Left lung (tissue), 10 donors: Measurements from ENCODE around the gene ZNRF1. TPM values are rescaled to one million over a fixed set of nuclear protein-coding genes. Genes with fewer than 3 reads are reported as not detected.

ENCODE experiments used
- ATAC-seq: fragments of 200-7000 bp; cut with Tn5 transposase; one replicate; pipeline ENCODE4 v1.9.1; 2020; ENCODE audit warnings: moderate library complexity
- DNase-seq, 4 donors: peaks; one replicate each; pipeline ENCODE4 v3.0.0-alpha.2; 2013 to 2020
- H3K27ac ChIP-seq, 2 donors: fragments of 200-600 bp; sonication (generic) in 1 of 2; one replicate each; pipeline versions ENCODE4 v1.5.0 to v1.8.0; 2020 to 2021
- H3K27me3 ChIP-seq, 2 donors: fragments of 200-600 bp; sonication (generic) in 1 of 2; one replicate each; pipeline versions ENCODE4 v1.5.0 to v1.8.0; 2020 to 2021
- H3K36me3 ChIP-seq, 2 donors: fragments of 200-600 bp; sonication (generic) in 1 of 2; one replicate each; pipeline versions ENCODE4 v1.5.0 to v1.8.0; 2020 to 2021
- H3K4me1 ChIP-seq, 2 donors: fragments of 200-600 bp; one replicate each; pipeline ENCODE4 v1.8.0; 2021
- H3K4me3 ChIP-seq, 2 donors: fragments of 200-600 bp; sonication (generic) in 1 of 2; one replicate each; pipeline versions ENCODE4 v1.5.0 to v1.8.0; 2020 to 2021; ENCODE audit warnings: mild to moderate bottlenecking in 1 of 2
- H3K9me3 ChIP-seq, 2 donors: fragments of 200-600 bp; sonication (generic) in 1 of 2; one replicate each; pipeline versions ENCODE4 v1.5.0 to v1.8.0; 2020 to 2021
- intact Hi-C, 2 donors: fragments of 100-400 bp; cut with DNase I; formaldehyde crosslinking; loops; one replicate each; pipeline versions ENCODE4 v1.11.2 to v1.14.2; 2022
- polyA plus RNA-seq, 6 donors: library from polyadenylated mRNA; unstranded; fragments of 120-200 nt; gene quantifications; one replicate each; pipeline ENCODE4 v1.2.1, GENCODE V29; 2013; ENCODE audit not compliant: insufficient read length in 6 of 6
- total RNA-seq, 2 donors: library from RNA; stranded (reverse); fragmentation: NEBNext Ultra II Directional; extraction: Animal tissue kit (Norgen Biotek cat#: 25700); gene quantifications; one replicate each; pipeline ENCODE4 v1.2.1, GENCODE V29; 2021
- TF ChIP-seq, protein P1 (sequence below), 2 donors: fragments of 200-600 bp; sonication (generic) in 1 of 2; IDR thresholded peaks; one replicate each; pipeline versions ENCODE4 v1.5.0 to v1.8.0; 2021; ENCODE audit warnings: antibody characterized with exemption in 2 of 2
- donor health status: DM: no; HTN: yes; CAD: no.
- donor health status: DM: no; HTN: no; CAD: no.

ZNRF1 gene
- total and polyA plus RNA-seq, 8 donors = 24.3 to 60.8 (median 46.5) TPM

DNA sequence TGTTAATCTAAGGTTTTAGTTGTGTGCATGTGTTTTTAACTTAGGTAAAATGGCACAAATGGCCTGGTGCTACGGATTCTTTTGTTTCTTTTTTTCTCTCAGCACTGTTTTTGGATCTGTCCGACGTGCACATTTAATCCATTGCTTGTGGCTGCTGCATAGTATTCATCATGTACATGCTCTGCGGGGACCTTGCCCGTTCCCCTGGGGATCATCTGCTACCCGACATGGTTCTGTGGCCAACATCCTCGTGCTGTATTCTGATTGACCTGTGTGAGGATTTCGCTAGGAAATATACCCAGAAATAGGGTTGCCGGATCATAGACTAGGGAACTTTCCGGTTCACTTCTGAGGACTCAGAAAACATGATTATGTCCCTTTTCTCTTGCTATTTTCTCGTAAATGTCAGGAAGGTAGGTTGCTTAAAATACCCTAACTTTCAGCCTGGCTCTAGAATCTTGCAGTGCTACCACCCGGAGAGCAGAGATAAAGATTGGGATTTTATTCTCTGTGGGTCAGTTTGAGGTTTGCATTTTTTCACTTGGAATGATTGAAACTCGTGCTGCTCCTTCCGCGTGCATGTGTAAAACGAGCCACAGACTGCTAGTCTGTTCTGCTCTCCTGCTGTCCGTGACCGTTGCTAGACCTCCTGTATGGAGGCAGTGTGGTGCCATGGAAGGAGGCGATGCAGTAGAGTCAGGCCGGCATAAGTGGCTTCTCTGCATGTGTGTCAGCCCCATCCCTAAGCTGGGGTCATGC is 74.9 kb downstream of the ZNRF1 start:
- Histone ChIP-seq H3K27ac (peak overlapping the region in 1 of 2 donors; percentile 9), H3K9me3 (no peaks in the 10 kb centered on the region), H3K27me3 (no peaks in the 10 kb centered on the region), H3K4me3 (no peak overlapping the region), H3K36me3 (no peaks in the 10 kb centered on the region), H3K4me1 (peaks cover 10 to 35% of the 10 kb centered on the region in 2 donors)
- intact Hi-C loops = no loop called here
- TF ChIP-seq, protein P1, sequence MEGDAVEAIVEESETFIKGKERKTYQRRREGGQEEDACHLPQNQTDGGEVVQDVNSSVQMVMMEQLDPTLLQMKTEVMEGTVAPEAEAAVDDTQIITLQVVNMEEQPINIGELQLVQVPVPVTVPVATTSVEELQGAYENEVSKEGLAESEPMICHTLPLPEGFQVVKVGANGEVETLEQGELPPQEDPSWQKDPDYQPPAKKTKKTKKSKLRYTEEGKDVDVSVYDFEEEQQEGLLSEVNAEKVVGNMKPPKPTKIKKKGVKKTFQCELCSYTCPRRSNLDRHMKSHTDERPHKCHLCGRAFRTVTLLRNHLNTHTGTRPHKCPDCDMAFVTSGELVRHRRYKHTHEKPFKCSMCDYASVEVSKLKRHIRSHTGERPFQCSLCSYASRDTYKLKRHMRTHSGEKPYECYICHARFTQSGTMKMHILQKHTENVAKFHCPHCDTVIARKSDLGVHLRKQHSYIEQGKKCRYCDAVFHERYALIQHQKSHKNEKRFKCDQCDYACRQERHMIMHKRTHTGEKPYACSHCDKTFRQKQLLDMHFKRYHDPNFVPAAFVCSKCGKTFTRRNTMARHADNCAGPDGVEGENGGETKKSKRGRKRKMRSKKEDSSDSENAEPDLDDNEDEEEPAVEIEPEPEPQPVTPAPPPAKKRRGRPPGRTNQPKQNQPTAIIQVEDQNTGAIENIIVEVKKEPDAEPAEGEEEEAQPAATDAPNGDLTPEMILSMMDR (IDR thresholded peaks at IDR 0.05) = no peak
- DNase-seq (peak in 1 of 4 donors; percentile 2), ATAC-seq (no peak)

GRCh38 chr16:75074304-75074793 is 75.5 kb downstream of the ZNRF1 start:
- DNase-seq (no peak), ATAC-seq (no peak)
- Histone ChIP-seq H3K9me3 (no peaks in the 10 kb centered on the region), H3K27ac (peak overlapping the region in 1 of 2 donors; percentile 9), H3K36me3 (no peaks in the 10 kb centered on the region), H3K27me3 (no peaks in the 10 kb centered on the region), H3K4me3 (no peak overlapping the region), H3K4me1 (peaks cover 10 to 35% of the 10 kb centered on the region in 2 donors)
- TF ChIP-seq, protein P1 (IDR thresholded peaks at IDR 0.05) = no peak
- intact Hi-C loops = no loop called here

GRCh38 chr16:75074920-75075687 is 76.3 kb downstream of the ZNRF1 start:
- ATAC-seq (peak; percentile 65), DNase-seq (peak in 2 of 4 donors; percentile 50 to 81)
- TF ChIP-seq, protein P1 (IDR thresholded peaks at IDR 0.05) = no peak
- Histone ChIP-seq H3K9me3 (no peaks in the 10 kb centered on the region), H3K27ac (peak overlapping the region in 1 of 2 donors; percentile 24), H3K4me3 (no peak overlapping the region), H3K36me3 (no peaks in the 10 kb centered on the region), H3K4me1 (peaks cover 10 to 32% of the 10 kb centered on the region in 2 donors), H3K27me3 (no peaks in the 10 kb centered on the region)
- intact Hi-C loops = no loop called here

GRCh38 chr16:75075688-75076268 is 77.0 kb downstream of the ZNRF1 start:
- DNase-seq (peak in 1 of 4 donors; percentile 2), ATAC-seq (no peak)
- no peaks in the 10 kb centered on the region for H3K36me3 ChIP-seq
- peaks cover 13 to 29% of the 10 kb centered on the region in 2 donors for H3K4me1 ChIP-seq
- peak overlapping the region in 1 of 2 donors; percentile 24 for H3K27ac ChIP-seq
- no peaks in the 10 kb centered on the region for H3K9me3 ChIP-seq
- intact Hi-C loops = no loop called here
- H3K27me3 ChIP-seq = no peaks in the 10 kb centered on the region
- no peak overlapping the region for H3K4me3 ChIP-seq
- TF ChIP-seq, protein P1 (IDR thresholded peaks at IDR 0.05) = no peak
